Cardiac atrium fibroblast (primary cell): ENCODE results near the gene ULK3. TPM values are rescaled to one million over a fixed set of nuclear protein-coding genes. Genes with fewer than 3 reads are reported as not detected.

Experiments used
- total RNA-seq: library from RNA; depleted of rRNA; stranded (reverse); fragments of >200 nt; gene quantifications from 2 replicates; pipeline ENCODE4 v1.2.3, GENCODE V29; 2015

ULK3 gene, protein sequence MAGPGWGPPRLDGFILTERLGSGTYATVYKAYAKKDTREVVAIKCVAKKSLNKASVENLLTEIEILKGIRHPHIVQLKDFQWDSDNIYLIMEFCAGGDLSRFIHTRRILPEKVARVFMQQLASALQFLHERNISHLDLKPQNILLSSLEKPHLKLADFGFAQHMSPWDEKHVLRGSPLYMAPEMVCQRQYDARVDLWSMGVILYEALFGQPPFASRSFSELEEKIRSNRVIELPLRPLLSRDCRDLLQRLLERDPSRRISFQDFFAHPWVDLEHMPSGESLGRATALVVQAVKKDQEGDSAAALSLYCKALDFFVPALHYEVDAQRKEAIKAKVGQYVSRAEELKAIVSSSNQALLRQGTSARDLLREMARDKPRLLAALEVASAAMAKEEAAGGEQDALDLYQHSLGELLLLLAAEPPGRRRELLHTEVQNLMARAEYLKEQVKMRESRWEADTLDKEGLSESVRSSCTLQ
- 12.8 and 17.3 TPM in 2 replicates for total RNA-seq

DNA sequence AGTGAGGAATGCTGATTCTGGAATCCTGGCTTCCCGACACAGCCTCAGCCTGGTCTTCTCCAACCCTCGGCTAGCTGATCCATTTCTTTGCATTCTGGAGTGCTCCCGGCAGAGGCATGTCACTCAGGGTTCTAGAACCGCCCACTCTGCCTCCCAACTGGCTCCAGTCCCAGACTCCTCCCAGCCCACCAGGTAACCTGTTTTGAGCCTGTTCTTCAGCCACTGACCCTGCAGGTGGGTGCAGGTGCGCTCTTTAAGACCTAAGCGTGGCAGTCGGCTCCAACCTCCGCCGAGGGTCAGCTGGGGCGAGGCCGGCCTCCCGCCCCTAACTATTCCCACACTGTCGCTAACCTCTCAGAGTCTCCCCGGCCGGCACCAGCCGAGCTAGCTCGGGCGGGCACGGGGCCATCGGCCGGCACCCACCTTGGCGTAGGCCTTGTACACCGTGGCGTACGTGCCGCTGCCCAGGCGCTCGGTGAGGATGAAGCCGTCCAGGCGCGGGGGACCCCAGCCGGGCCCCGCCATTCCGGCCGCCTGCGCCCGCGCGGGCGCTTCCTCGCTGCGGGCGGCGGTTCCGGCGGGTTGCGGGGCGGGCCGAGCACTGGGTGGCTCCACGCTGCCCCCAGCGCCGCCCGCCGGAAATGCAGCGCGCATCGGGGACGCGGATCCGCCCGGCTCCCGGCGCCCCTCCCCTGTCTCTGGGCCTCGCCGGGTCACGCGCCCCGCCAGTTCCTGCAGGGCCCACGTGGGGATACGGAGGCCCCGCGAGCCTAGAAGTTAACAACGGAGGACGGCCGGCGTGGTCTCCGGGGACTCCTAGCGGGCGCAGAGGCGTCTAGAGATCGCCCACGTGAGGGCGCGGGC lies at the start of gene ULK3:
Gene ULK3 (minus strand): TSS at position 576 of the 864 bp plus-strand sequence. CDS start 51 bp downstream, at position 525.

DNA sequence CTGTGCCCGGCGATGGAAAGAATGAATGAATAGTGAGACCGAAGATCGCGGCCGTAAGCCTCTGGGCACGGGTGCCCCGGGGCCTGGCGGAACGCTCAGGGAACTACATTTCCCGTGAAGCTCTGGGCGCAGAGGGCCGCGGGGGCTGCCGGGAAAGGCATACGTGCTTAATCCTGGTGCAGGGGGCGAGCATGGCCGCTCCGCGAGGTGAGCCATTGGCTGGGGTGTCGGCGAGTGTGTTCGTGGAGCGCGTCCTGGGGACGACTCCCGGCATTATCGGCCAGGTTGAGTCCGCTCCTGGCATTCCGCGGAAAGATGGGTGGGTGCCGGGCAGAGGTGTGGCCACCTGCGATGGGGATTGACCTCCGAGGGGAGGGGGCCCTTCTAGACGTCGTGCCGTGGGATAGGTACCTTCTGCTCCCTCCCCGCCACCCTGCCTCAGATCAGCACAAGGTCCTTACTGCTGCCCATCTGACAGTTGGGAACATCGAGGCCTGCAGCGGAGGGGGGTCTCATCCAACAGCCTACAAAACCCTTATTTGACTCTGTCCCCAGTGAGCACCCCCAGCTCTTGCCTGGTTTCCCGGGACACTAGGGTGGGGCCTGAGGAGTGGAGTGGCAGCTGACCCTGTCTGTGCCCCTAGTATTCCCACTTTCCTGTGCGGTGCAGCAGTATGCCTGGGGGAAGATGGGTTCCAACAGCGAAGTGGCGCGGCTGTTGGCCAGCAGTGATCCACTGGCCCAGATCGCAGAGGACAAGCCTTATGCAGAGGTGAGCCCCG lies 47.1 kb upstream of the ULK3 start, which contains the start of gene MPI:
Gene MPI (plus strand): TSS at position 160 of the 782 bp plus-strand sequence. CDS start 32 bp downstream, at position 192.

DNA sequence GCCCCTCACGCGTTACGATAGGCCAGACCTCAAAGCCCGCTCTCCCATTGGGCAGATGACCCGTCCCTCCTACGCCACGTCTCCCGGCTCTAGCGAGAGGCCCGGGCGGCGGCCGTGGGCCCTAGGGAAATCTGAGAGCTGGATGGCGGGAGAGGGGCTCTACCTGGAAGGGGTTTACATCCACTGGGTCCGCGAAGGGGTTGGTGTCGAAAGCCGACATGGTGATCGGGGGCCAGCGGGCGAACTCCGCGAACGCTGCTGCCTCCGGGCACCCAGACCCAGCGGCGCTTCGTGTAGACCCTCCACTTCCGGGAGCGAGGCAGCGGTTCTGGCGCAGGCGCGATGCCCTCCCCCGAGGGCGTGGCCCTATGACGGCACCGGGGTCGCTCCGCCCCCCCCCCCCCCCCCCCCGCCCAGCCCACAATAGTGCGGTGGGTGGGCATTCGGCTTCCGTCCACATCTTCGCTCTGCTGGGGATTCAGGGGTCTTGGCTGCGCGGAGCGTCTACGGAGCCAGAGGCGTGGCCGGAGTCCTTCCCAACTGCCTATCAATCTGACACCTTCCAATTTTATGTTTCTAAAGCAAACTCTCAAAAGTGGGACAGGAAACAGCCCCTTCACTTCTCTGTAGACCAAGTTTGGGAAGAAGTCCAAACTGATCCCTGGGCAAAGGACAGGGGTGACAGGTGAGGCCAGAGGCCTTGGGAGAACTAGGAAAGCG lies 30.2 kb upstream of the ULK3 start, which contains the start of gene SCAMP2:
Gene SCAMP2 (minus strand): TSS at position 330 of the 720 bp plus-strand sequence. CDS start 110 bp downstream, at position 220.

DNA sequence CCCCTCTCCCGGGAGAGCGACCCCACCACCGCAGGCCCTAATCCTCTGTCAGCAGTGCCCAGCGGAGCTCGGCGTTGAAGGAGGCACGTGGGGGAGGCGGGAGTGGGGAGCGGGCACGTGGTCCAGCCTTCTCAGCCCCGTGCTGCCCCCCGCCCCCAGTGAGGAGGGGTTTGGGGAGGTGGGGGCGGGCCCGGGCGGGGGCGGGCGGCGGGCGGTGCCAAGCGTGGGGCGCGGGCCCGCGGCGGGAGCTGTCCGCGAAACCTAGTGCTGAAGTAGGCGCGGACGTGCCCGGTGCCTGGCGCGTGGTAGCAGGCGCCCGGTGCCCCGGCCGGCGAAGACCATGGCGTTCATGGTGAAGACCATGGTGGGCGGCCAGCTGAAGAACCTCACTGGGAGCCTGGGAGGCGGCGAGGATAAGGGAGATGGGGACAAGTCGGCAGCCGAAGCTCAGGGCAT lies 16.6 kb downstream of the ULK3 start, which contains the start of gene CPLX3:
Gene CPLX3 (plus strand): TSS at position 264 of the 456 bp plus-strand sequence. CDS start 77 bp downstream, at position 341.

DNA sequence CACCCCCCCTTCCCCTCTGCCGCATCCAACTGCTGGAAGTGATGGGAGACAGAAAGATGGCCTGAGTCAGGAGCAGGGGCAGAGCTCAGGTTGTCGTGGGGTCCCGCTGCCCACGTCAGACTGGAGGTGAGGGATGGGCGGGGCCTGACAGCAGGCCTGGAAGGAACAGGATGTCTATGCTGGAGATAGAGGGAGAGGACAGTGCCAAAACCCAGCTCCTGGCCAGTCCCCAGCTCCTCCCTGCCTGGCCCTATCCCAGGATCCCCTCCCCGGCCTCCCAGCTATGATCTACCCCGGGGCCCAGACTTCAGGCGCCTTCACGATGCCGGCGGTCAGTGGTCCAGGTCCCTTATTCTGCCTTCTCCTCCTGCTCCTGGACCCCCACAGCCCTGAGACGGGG lies 30.4 kb downstream of the ULK3 start, which contains the start of gene LMAN1L:
Gene LMAN1L (plus strand): TSS at position 303 of the 400 bp plus-strand sequence. CDS start 20 bp downstream, at position 323.

Other genes with a start within 250 kb of the ULK3 start
- 77.8 and 78.5 TPM in 2 replicates for gene CLK3, start 227.3 kb downstream of the ULK3 start, total RNA-seq
- 9.9 and 10.7 TPM in 2 replicates for gene EDC3, start 147.1 kb downstream of the ULK3 start, total RNA-seq
- gene CYP1A1, start 117.6 kb downstream of the ULK3 start, total RNA-seq, result 2.1 and 2.5 TPM in 2 replicates
- gene CYP1A2, start 94.3 kb downstream of the ULK3 start, total RNA-seq, result not detected in 2 replicates
- 9.9 and 24.5 TPM in 2 replicates for gene CSK, start 61.1 kb downstream of the ULK3 start, total RNA-seq
- gene LMAN1L, start 30.3 kb downstream of the ULK3 start, total RNA-seq, result 0.36 TPM in 1 of 2 replicates, not detected in the other
- not detected in 2 replicates for gene CPLX3, start 16.5 kb downstream of the ULK3 start, total RNA-seq
- gene SCAMP2, start 30.2 kb upstream of the ULK3 start, total RNA-seq, result 60.8 and 100 TPM in 2 replicates
- gene MPI, start 46.9 kb upstream of the ULK3 start, total RNA-seq, result 109 and 112 TPM in 2 replicates
- 37.7 and 41.3 TPM in 2 replicates for gene FAM219B, start 63.7 kb upstream of the ULK3 start, total RNA-seq
- gene COX5A, start 94.9 kb upstream of the ULK3 start, total RNA-seq, result 105 and 109 TPM in 2 replicates
- 18.3 and 22.4 TPM in 2 replicates for gene RPP25, start 113.6 kb upstream of the ULK3 start, total RNA-seq
- gene SCAMP5, start 152.4 kb upstream of the ULK3 start, total RNA-seq, result 2.1 and 4.7 TPM in 2 replicates
- 10.2 and 24.0 TPM in 2 replicates for gene PPCDC, start 180.4 kb upstream of the ULK3 start, total RNA-seq